Lower leg skin (tissue), 3 donors: ENCODE measurements around the gene GALNS.

ENCODE experiments used
- POLR2A ChIP-seq, 2 donors: fragments of 450-650 bp; IDR thresholded peaks; one replicate each; pipeline ENCODE4 v1.6.1; 2016 to 2017; ENCODE audit warnings: antibody characterized with exemption in 2 of 2, mild to moderate bottlenecking in 1 of 2, moderate library complexity in 1 of 2
- TF ChIP-seq, protein P1 (sequence below), 3 donors: fragments of 450-650 bp; IDR thresholded peaks; one replicate each; pipeline ENCODE4 v1.5.1; 2016; ENCODE audit warnings: antibody characterized with exemption in 3 of 3, mild to moderate bottlenecking in 3 of 3, moderate library complexity in 2 of 3

DNA sequence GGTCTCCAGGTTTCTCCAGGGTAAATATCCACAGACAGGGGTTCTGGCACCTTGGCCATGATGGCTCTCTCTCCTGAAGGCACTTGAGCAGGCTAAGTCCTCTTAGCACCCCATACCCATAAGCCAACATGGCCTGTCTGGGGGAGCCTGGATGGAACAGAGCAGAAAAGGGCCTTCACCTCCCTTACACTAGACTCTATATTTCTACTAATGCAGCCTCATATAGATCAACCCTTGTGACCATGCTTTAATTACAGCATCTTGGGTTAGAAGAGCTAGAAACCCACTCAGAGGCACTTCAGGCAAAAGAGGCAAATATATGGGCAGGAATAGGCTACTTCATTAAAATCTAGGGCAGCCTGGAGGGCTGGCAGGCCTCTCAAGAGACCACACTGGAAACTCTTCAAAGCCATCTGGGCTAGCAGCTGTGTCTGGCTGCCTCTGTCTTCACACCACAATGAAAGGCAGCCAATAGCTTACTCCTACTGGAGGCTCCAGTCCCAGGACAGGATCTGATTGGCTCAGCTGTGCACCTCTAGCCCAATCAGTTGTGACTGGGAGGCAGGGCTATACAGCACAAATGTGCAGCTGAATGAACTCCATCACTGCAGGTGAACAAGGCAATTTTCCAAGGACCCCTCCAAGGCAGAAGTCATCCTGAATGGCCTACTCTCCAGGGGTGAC lies 57.8 kb downstream of the GALNS start:
- TF ChIP-seq, protein P1, sequence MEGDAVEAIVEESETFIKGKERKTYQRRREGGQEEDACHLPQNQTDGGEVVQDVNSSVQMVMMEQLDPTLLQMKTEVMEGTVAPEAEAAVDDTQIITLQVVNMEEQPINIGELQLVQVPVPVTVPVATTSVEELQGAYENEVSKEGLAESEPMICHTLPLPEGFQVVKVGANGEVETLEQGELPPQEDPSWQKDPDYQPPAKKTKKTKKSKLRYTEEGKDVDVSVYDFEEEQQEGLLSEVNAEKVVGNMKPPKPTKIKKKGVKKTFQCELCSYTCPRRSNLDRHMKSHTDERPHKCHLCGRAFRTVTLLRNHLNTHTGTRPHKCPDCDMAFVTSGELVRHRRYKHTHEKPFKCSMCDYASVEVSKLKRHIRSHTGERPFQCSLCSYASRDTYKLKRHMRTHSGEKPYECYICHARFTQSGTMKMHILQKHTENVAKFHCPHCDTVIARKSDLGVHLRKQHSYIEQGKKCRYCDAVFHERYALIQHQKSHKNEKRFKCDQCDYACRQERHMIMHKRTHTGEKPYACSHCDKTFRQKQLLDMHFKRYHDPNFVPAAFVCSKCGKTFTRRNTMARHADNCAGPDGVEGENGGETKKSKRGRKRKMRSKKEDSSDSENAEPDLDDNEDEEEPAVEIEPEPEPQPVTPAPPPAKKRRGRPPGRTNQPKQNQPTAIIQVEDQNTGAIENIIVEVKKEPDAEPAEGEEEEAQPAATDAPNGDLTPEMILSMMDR (IDR thresholded peaks at IDR 0.05), result no peak
- TF ChIP-seq POLR2A (IDR thresholded peaks at IDR 0.05), result no peak
